Trophoblast cell (in vitro differentiated cells and primary cell): ENCODE measurements around the gene TMEM260.
"Not testable (repeated sequence)": the region's sequence is repeated elsewhere in the genome, so short reads cannot be mapped to it uniquely, and the experiment has no call there.

Experiments
- DNase-seq, 2 donors: peaks; one replicate each; pipeline ENCODE4 v3.0.0-alpha.2; 2016
- H2AFZ ChIP-seq: 2 replicates; pipeline ENCODE4 v1.6.1; 2013; ENCODE audit warnings: low read length, moderate library complexity, mild to moderate bottlenecking; ENCODE audit not compliant: insufficient read depth, poor library complexity
- H2AK5ac ChIP-seq: 2 replicates; pipeline ENCODE4 v1.6.1; 2013; ENCODE audit warnings: mild to moderate bottlenecking, low read length
- H2BK120ac ChIP-seq: 2 replicates; pipeline ENCODE4 v1.6.1; 2013; ENCODE audit warnings: low read length, mild to moderate bottlenecking, moderate library complexity; ENCODE audit not compliant: insufficient read depth, poor library complexity
- H2BK12ac ChIP-seq: 2 replicates; pipeline ENCODE4 v1.6.1; 2013; ENCODE audit warnings: mild to moderate bottlenecking, low read length, moderate library complexity
- H2BK5ac ChIP-seq: 2 replicates; pipeline ENCODE4 v1.6.1; 2013; ENCODE audit warnings: low read length, low read depth, moderate library complexity, mild to moderate bottlenecking; ENCODE audit not compliant: poor library complexity
- H3K14ac ChIP-seq: 2 replicates; pipeline ENCODE4 v1.6.1; 2013; ENCODE audit warnings: mild to moderate bottlenecking, low read length
- H3K18ac ChIP-seq: 2 replicates; pipeline ENCODE4 v1.6.1; 2013; ENCODE audit warnings: mild to moderate bottlenecking, low read length
- H3K23ac ChIP-seq: 2 replicates; pipeline ENCODE4 v1.6.1; 2013; ENCODE audit warnings: low read length
- H3K27ac ChIP-seq: 2 replicates; pipeline ENCODE4 v1.5.1; 2013; ENCODE audit warnings: low read depth, mild to moderate bottlenecking, inconsistent platforms, low read length, moderate library complexity
- H3K27me3 ChIP-seq: 2 replicates; pipeline ENCODE4 v1.6.1; 2013; ENCODE audit warnings: inconsistent platforms, mild to moderate bottlenecking, low read length, moderate library complexity; ENCODE audit not compliant: insufficient read depth
- H3K36me3 ChIP-seq, 2 experiments: 1 replicate in 1 of 2; 2 replicates in 1 of 2; pipeline ENCODE4 v1.6.1; 2013; ENCODE audit warnings: low read length in 2 of 2, mild to moderate bottlenecking in 2 of 2, moderate library complexity in 1 of 2; ENCODE audit not compliant: insufficient read depth in 2 of 2, control insufficient read depth in 1 of 2
- H3K4ac ChIP-seq: 2 replicates; pipeline ENCODE4 v1.6.1; 2013; ENCODE audit warnings: low read depth, mild to moderate bottlenecking, low read length, moderate library complexity
- H3K4me1 ChIP-seq, 2 experiments: 1 replicate in 1 of 2; 2 replicates in 1 of 2; pipeline ENCODE4 v1.6.1; 2013; ENCODE audit warnings: low read length in 2 of 2, mild to moderate bottlenecking in 2 of 2, moderate library complexity in 1 of 2; ENCODE audit not compliant: insufficient read depth in 2 of 2, control insufficient read depth in 1 of 2
- H3K4me2 ChIP-seq: 2 replicates; pipeline ENCODE4 v1.6.1; 2013; ENCODE audit warnings: inconsistent platforms, mild to moderate bottlenecking, low read length, moderate library complexity
- H3K4me3 ChIP-seq: 2 replicates; pipeline ENCODE4 v1.5.1; 2013; ENCODE audit warnings: mild to moderate bottlenecking, low read depth, low read length, inconsistent platforms
- H3K79me1 ChIP-seq: one replicate; pipeline ENCODE4 v1.6.1; 2013; ENCODE audit warnings: low read length
- H3K79me2 ChIP-seq: 2 replicates; pipeline ENCODE4 v1.6.1; 2013; ENCODE audit warnings: low read length, mild to moderate bottlenecking; ENCODE audit not compliant: control insufficient read depth, insufficient read depth, poor library complexity
- H3K9ac ChIP-seq: 2 replicates; pipeline ENCODE4 v1.6.1; 2013; ENCODE audit warnings: mild to moderate bottlenecking, low read length
- H3K9me3 ChIP-seq: 2 replicates; pipeline ENCODE4 v1.6.1; 2013; ENCODE audit warnings: low read depth, mild to moderate bottlenecking, control low read depth, inconsistent platforms, low read length; ENCODE audit not compliant: insufficient read depth
- H4K12ac ChIP-seq: 2 replicates; pipeline ENCODE4 v1.6.1; 2013; ENCODE audit warnings: low read depth, mild to moderate bottlenecking, low read length, moderate library complexity
- H4K8ac ChIP-seq: 2 replicates; pipeline ENCODE4 v1.6.1; 2013; ENCODE audit warnings: low read depth, mild to moderate bottlenecking, low read length, moderate library complexity
- H4K91ac ChIP-seq: one replicate; pipeline ENCODE4 v1.6.1; 2013; ENCODE audit warnings: low read depth, mild to moderate bottlenecking, low read length, moderate library complexity
- WGBS: extraction: QIAGEN DNeasy Blood & Tissue Kit; methylation state at CpG from one replicate; pipeline ENCODE4 v1.1.7; 2013; ENCODE audit warnings: missing lambda C conversion rate; ENCODE audit not compliant: insufficient read length, insufficient coverage; ENCODE audit errors: extremely low coverage; 5-methylcytosine and 5-hydroxymethylcytosine counted together

Gene TMEM260

DNA sequence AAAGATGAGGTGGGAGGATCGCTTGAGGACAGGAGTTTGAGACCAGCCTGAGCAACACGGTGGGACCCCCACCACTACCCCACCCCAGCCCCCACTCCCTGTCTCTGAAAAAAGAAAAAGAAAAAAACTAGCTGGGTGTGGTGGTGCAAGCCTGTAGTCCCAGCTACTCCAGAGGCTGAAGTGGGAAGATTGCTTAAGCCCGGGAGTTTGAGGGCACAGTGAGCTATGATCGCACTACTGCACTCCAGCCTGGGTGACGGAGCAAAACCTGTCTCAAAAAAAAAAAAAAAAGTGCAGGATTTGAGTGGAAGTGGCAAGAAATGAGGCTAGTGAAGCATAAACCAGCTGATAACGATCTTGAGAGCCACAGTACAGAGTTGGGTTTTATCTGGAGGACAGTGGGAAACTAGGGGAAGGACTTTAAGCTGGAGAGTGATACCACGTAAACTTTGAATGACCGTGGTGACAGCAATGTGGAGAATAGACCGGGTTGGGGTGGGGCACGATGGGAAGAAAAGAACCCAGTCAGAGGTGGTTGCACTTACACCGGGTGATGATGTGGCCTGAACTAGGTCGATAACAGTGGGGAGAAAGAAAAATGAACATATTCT lies 85.3 kb downstream of the TMEM260 start:
- Histone ChIP-seq H3K23ac (no peak overlapping the region), H3K9ac (no peak overlapping the region), H3K79me2 (peaks cover 3% of the 10 kb centered on the region), H4K91ac (peak overlapping the region; percentile 78), H3K4me2 (no peak overlapping the region), H3K27me3 (no peaks in the 10 kb centered on the region), H2BK120ac (peak overlapping the region; percentile 88), H2BK5ac (no peak overlapping the region), H3K14ac (no peak overlapping the region), H4K8ac (peak overlapping the region; percentile 62), H3K36me3 (no peaks in the 10 kb centered on the region), H4K12ac (no peak overlapping the region), H3K4me1 (peaks cover 7 to 8% of the 10 kb centered on the region in 2 experiments), H2AFZ (no peak overlapping the region), H2BK12ac (peak overlapping the region; percentile 72), H2AK5ac (no peak overlapping the region), H3K4me3 (no peak overlapping the region), H3K18ac (no peak overlapping the region), H3K4ac (no peak overlapping the region), H3K27ac (no peak overlapping the region), H3K9me3 (peaks cover 3% of the 10 kb centered on the region), H3K79me1 (peaks cover 22% of the 10 kb centered on the region)
- no peak for DNase-seq
- no CpG with 5 or more reads among the region's 12 CpGs for WGBS

DNA sequence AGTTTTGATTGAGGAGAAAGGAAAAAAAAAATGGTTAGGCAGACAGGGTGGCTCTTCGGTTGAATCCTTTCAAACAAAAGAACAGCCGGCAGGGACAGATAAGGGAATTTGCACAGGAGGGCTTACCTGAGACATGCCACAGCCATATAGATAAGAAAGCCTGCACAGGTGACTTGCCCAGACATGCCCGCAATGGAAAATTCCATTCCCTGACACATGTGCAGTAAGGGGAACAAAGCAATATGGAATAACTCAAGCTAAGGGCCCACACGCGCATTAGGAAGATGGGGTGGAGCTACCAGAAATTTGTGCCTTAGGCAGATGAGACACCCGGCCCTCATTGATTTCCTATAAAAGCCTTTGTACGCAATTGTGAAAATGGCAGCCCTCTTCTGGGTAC lies 86.7 kb downstream of the TMEM260 start:
- H3K27me3 ChIP-seq, result no peaks in the 10 kb centered on the region
- H3K14ac ChIP-seq, result peak overlapping the region; percentile 93
- H4K12ac ChIP-seq, result peak overlapping the region; percentile 80
- H3K9me3 ChIP-seq, result peaks cover 3% of the 10 kb centered on the region
- peak overlapping the region; percentile 84 for H3K18ac ChIP-seq
- H3K36me3 ChIP-seq, result no peaks in the 10 kb centered on the region
- H3K4ac ChIP-seq, result peak overlapping the region; percentile 87
- peaks cover 7 to 8% of the 10 kb centered on the region in 2 experiments for H3K4me1 ChIP-seq
- H3K4me2 ChIP-seq, result no peak overlapping the region
- no peak overlapping the region for H3K9ac ChIP-seq
- no CpG with 5 or more reads among the region's 7 CpGs for WGBS
- peaks cover 22% of the 10 kb centered on the region for H3K79me1 ChIP-seq
- peak overlapping the region; percentile 98 for H2BK5ac ChIP-seq
- H2BK120ac ChIP-seq, result peak overlapping the region; percentile 96
- H2BK12ac ChIP-seq, result peak overlapping the region; percentile 93
- H2AK5ac ChIP-seq, result peak overlapping the region; percentile 61
- H2AFZ ChIP-seq, result peak overlapping the region; percentile 86
- peak overlapping the region; percentile 84 for H4K8ac ChIP-seq
- no peak overlapping the region for H3K4me3 ChIP-seq
- peaks cover 3% of the 10 kb centered on the region for H3K79me2 ChIP-seq
- peak; percentile 79 to 90 for DNase-seq
- H4K91ac ChIP-seq, result peak overlapping the region; percentile 99
- H3K27ac ChIP-seq, result peak overlapping the region; percentile 82
- H3K23ac ChIP-seq, result no peak overlapping the region

DNA sequence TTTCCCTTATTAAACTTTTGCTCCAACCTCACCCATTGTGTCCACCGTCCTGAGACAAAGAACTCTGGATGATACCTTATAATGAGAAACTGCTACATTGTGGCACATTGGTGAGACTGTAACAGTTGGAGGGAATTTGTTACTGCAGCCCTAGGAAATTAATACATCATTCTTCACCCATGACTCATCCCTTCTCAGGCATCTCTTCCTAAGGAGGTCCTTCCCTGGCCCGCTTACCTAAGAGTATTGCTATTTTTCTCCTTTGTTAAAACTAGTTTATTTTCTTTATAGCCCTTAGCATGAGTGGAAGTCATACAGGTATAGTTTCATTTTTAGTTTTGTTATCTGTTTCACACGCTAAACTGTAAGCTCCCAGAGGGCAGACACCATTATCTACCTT lies 87.1 kb downstream of the TMEM260 start:
- Histone ChIP-seq H3K18ac (peak overlapping the region; percentile 84), H3K27ac (peak overlapping the region; percentile 82), H3K36me3 (no peaks in the 10 kb centered on the region), H2BK120ac (peak overlapping the region; percentile 96), H3K4me1 (peaks cover 7 to 8% of the 10 kb centered on the region in 2 experiments), H2AFZ (peak overlapping the region; percentile 86), H3K79me2 (peaks cover 3% of the 10 kb centered on the region), H4K8ac (peak overlapping the region; percentile 84), H3K4me3 (no peak overlapping the region), H3K79me1 (peaks cover 22% of the 10 kb centered on the region), H2BK5ac (peak overlapping the region; percentile 98), H3K14ac (peak overlapping the region; percentile 93), H2AK5ac (no peak overlapping the region), H3K9me3 (peaks cover 3% of the 10 kb centered on the region), H3K27me3 (no peaks in the 10 kb centered on the region), H3K9ac (no peak overlapping the region), H3K23ac (no peak overlapping the region), H3K4ac (peak overlapping the region; percentile 62), H3K4me2 (no peak overlapping the region), H2BK12ac (peak overlapping the region; percentile 91), H4K12ac (peak overlapping the region; percentile 80), H4K91ac (peak overlapping the region; percentile 99)
- DNase-seq, result peak; percentile 53 to 85
- no CpG with 5 or more reads among the region's 3 CpGs for WGBS

DNA sequence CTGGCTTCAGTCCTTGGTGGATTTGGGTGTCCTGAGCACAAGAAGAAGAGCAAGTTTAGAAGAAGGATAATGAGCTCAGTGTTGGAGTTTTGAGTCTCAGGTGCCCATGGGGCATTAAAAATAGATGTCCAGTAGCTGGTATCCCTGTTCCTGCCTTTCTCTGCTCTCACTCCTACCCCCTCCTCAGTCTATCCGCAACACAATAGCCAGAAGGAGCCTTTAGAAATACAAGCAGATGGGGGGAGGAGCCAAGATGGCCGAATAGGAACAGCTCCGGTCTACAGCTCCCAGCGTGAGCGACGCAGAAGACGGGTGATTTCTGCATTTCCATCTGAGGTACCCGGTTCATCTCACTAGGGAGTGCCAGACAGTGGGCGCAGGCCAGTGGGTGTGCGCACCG lies 87.7 kb downstream of the TMEM260 start:
- not testable (repeated sequence) for H3K9ac ChIP-seq, H3K27ac ChIP-seq, H3K18ac ChIP-seq, H3K4me1 ChIP-seq, H3K4ac ChIP-seq, H3K23ac ChIP-seq, H3K9me3 ChIP-seq, H4K12ac ChIP-seq, H3K4me3 ChIP-seq, H3K36me3 ChIP-seq, H3K27me3 ChIP-seq, H2AFZ ChIP-seq, DNase-seq, H3K4me2 ChIP-seq, H3K79me2 ChIP-seq, H4K8ac ChIP-seq
- Histone ChIP-seq H2BK12ac (peak overlapping the region; percentile 95), H2AK5ac (peak overlapping the region; percentile 22), H3K79me1 (peaks cover 22% of the 10 kb centered on the region), H2BK120ac (peak overlapping the region; percentile 63), H2BK5ac (peak overlapping the region; percentile 46), H3K14ac (peak overlapping the region; percentile 57), H4K91ac (peak overlapping the region; percentile 63)
- no CpG with 5 or more reads among the region's 11 CpGs for WGBS
